Endothelial cell (in vitro differentiated cells): Measurements from ENCODE around the gene IQSEC1. TPM values are rescaled to one million over a fixed set of nuclear protein-coding genes. Genes with fewer than 3 reads are reported as not detected.

ENCODE experiments used
- DNase-seq: peaks from one replicate; pipeline ENCODE4 v3.0.0; 2021; ENCODE audit warnings: low spot score
- H3K27ac Mint-ChIP-seq: one replicate; pipeline ENCODE4 v1.8.0; 2021; ENCODE audit warnings: mixed read lengths, inconsistent platforms; ENCODE audit not compliant: unreplicated experiment
- H3K27me3 Mint-ChIP-seq: one replicate; pipeline ENCODE4 v1.8.0; 2021; ENCODE audit warnings: mild to moderate bottlenecking, moderate library complexity, mixed read lengths, inconsistent platforms; ENCODE audit not compliant: unreplicated experiment
- H3K36me3 Mint-ChIP-seq: one replicate; pipeline ENCODE4 v1.8.0; 2021; ENCODE audit warnings: mild to moderate bottlenecking, low read depth, mixed read lengths, inconsistent platforms; ENCODE audit not compliant: unreplicated experiment
- H3K4me1 Mint-ChIP-seq: one replicate; pipeline ENCODE4 v1.8.0; 2021; ENCODE audit warnings: mild to moderate bottlenecking, mixed read lengths, inconsistent platforms; ENCODE audit not compliant: unreplicated experiment
- H3K4me3 Mint-ChIP-seq: one replicate; pipeline ENCODE4 v1.8.0; 2021; ENCODE audit warnings: mild to moderate bottlenecking, mixed read lengths, inconsistent platforms; ENCODE audit not compliant: unreplicated experiment
- H3K9me3 Mint-ChIP-seq: one replicate; pipeline ENCODE4 v1.8.0; 2021; ENCODE audit warnings: mixed read lengths, inconsistent platforms; ENCODE audit not compliant: unreplicated experiment
- CTCF ChIP-seq: fragments of 200-600 bp; sonication (generic); IDR thresholded peaks from one replicate; pipeline ENCODE4 v1.5.0; 2021; ENCODE audit warnings: antibody characterized with exemption; ENCODE audit not compliant: unreplicated experiment
- total RNA-seq: library from RNA; stranded (reverse); fragmentation: NEBNext Ultra II Directional; extraction: Animal tissue kit (Norgen Biotek cat#: 25700); gene quantifications from one replicate; pipeline ENCODE4 v1.2.1, GENCODE V29; 2021; ENCODE audit not compliant: unreplicated experiment

IQSEC1 gene
- total RNA-seq, 1 donor from 2014 or later, result 75.3 TPM

GRCh38 chr3:13045904-13046568, 27.2 kb downstream of the IQSEC1 start:
- no peak for DNase-seq
- Mint-ChIP-seq H3K27me3 (peaks cover 17% of the 10 kb centered on the region), H3K4me3 (no peak overlapping the region), H3K27ac (peak overlapping the region; percentile 9), H3K9me3 (no peaks in the 10 kb centered on the region), H3K4me1 (peaks cover 22% of the 10 kb centered on the region), H3K36me3 (peaks cover 7% of the 10 kb centered on the region)
- no peak for TF ChIP-seq CTCF

DNA sequence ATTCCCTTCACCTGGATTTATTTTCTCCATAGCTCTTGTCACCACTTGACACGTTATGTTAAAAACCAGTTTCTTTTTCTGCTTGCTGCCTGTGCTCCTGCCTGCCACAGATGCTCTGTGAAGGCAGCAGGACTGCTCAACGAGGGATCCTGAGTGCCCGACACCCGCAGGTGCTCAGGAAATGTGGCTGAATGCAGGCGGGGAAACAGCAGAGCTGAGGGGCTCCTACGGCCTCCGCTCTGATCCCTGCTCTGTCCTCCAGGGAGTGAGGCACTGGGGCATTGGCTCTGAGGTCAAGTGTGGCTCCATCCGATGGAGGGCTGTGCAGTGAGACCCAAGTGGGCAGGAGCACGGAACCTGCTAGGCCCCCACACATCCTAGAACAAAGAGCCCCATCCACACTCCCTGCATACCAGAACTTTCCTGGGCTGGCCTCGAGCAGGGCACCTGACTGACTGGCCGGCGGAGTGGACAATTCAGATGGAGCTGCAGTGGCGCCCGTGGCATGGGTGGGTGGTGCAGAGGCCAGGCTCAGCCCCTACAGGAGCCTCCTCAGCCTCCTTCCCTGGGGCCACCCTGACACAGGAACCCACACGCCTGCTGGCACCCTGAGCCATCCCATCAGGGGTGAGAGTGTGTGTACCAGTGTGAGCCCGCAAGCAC, 27.9 kb downstream of the IQSEC1 start:
- DNase-seq, result no peak
- no peaks in the 10 kb centered on the region for H3K9me3 Mint-ChIP-seq
- H3K4me1 Mint-ChIP-seq, result peaks cover 18% of the 10 kb centered on the region
- H3K27me3 Mint-ChIP-seq, result peaks cover 17% of the 10 kb centered on the region
- TF ChIP-seq CTCF, result no peak
- no peak overlapping the region for H3K4me3 Mint-ChIP-seq
- peaks cover 7% of the 10 kb centered on the region for H3K36me3 Mint-ChIP-seq
- H3K27ac Mint-ChIP-seq, result no peak overlapping the region

GRCh38 chr3:13044496-13045240, 28.6 kb downstream of the IQSEC1 start:
- TF ChIP-seq CTCF, result no peak
- DNase-seq, result no peak
- peaks cover 19% of the 10 kb centered on the region for H3K27me3 Mint-ChIP-seq
- H3K9me3 Mint-ChIP-seq, result no peaks in the 10 kb centered on the region
- no peak overlapping the region for H3K4me3 Mint-ChIP-seq
- peaks cover 7% of the 10 kb centered on the region for H3K36me3 Mint-ChIP-seq
- no peak overlapping the region for H3K27ac Mint-ChIP-seq
- H3K4me1 Mint-ChIP-seq, result peaks cover 12% of the 10 kb centered on the region

- H3K27ac Mint-ChIP-seq, result no peak overlapping the region
- TF ChIP-seq CTCF, result no peak
- H3K9me3 Mint-ChIP-seq, result no peaks in the 10 kb centered on the region
- peaks cover 15% of the 10 kb centered on the region for H3K27me3 Mint-ChIP-seq
- no peak overlapping the region for H3K4me3 Mint-ChIP-seq
- DNase-seq, result no peak
- H3K4me1 Mint-ChIP-seq, result peaks cover 2% of the 10 kb centered on the region
- peaks cover 3% of the 10 kb centered on the region for H3K36me3 Mint-ChIP-seq
These were observed 29.6 kb downstream of the IQSEC1 start for GRCh38 chr3:13043656-13044055.
